GM18499 (cell line): ENCODE measurements around the gene EIF2S2.

Experiments
- ATAC-seq: cut with Tn5 transposase; IDR thresholded peaks from one replicate; pipeline ENCODE4 v1.9.1; 2021; ENCODE audit warnings: moderate number of reproducible peaks; ENCODE audit not compliant: insufficient read depth, unreplicated experiment

Gene EIF2S2

DNA sequence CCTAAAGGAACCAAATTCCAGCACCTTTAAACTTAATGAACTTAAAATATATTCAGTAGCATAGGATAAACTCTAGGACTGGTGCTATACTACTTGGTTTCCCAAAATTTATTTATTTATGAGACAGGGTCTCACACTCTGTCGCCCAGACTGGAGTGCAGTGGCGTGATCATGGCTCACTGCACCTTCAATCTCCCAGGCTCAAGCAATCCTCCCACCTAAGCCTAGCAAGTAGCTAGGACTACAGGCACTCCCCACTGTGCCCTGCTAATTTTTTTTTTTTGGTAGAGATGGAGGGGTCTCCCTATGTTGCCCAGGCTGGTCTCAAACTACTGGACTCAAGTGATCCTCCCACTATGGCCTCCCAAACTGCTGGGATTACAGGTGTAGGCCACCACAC is 21.4 kb downstream of the EIF2S2 start:
- no peak for ATAC-seq

DNA sequence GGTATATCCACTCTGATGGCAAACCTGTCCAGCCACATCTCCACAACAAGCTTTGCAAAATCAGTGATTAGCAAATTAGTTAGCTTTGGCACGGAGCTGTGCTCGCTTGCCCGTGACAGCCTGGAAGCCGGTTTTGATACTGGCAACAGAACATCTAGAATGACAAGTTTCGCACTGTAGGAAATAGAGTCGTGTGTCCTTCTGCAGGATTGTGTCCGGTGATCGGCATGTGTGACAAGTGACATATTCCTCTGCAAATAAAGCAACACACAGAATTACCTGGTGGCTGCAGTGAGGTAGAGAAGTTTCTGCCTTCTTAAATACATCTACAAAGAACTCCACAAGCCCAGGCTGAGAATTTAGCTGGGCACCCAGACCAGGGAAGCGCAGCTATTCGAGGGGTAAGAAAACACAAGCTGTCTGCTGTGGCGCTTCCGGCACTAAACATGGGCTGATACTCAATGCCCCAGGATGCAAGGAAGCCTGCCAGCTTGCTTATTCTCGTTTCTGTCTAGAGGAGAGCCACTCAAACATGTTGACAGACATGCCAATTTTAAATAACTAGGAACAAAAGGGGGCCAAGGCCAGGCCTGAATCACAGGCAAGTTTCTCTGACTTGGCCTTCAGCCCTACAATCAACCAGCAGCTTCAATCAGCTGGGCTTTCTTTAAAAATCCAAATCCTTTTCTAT is 22.2 kb downstream of the EIF2S2 start:
- ATAC-seq = no peak

DNA sequence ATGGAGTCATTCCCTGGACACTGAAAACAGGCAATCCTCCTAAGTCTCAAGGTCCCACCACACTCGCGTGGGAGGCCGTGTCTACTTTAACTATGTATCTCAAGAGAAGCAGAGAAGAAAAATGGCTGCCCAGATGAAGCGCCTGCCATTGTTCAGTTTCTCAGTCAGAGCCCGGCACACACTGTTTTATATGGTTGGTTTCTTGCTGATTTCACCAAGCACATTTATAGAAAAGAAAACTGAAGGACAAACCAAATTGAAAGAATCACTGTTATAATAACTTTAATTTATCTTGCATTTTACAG is 22.9 kb downstream of the EIF2S2 start:
- no peak for ATAC-seq

DNA sequence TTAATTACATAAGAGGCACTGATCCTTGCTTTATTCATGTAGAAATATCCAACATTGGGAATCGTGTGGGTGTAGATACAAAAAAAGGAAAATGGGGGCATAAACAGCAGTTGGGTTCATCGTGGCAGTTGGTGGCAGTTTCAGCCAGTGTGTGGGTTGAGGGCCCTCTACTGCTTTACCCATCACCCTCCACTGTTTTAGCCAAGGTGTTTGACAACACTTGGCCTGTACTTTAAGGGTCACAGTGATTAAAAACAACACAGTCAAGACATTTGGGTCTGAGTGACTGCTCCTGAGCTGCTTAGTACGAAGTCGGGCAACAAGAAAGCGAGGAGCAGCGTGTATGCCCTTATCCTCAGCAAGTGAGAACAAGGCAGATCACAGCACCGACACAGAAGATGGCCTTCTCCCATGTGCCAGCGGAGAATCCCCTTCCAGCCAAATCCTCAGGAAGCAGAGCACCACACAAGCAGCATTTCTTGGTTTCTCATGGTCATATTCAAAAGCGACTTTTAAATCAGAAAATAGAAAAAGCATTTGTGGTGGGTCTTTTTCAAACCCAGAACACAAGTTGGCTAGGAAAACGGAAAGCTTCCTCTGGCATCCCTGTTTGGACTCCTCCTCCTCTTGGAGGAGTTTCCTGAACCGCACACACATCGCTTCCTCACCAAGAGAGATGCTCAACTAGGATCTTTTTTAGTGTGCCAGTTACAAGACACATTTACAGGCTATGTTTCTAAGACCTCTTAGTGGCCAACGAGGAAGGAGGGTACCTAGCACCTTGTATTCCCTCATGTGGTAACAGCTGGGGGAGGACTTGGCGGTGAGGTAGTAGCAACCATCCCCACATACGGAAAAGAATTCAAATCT is 23.5 kb downstream of the EIF2S2 start:
- no peak for ATAC-seq

DNA sequence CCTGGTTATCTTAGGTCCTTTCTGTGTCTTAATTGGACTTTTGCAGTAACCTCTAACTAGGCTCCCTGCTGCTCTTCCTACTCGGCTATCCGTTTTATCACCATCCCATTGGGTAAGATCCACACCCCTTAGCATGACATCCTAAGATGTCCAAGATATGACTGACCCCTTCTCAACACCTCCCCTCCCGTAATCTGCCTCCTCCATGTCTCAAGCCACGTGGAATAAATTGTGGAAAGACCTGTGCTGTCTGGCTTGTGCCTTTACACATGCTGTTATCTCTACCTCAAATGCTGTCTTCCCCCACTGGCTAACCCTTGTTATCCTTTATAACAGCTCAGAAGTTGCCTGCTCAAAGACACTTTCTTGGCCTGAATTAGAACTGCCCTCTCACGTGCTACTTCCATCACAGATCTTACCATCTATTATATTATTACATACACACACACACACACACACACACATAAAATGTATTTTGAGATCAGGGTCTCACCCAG is 26.5 kb downstream of the EIF2S2 start:
- ATAC-seq = no peak

DNA sequence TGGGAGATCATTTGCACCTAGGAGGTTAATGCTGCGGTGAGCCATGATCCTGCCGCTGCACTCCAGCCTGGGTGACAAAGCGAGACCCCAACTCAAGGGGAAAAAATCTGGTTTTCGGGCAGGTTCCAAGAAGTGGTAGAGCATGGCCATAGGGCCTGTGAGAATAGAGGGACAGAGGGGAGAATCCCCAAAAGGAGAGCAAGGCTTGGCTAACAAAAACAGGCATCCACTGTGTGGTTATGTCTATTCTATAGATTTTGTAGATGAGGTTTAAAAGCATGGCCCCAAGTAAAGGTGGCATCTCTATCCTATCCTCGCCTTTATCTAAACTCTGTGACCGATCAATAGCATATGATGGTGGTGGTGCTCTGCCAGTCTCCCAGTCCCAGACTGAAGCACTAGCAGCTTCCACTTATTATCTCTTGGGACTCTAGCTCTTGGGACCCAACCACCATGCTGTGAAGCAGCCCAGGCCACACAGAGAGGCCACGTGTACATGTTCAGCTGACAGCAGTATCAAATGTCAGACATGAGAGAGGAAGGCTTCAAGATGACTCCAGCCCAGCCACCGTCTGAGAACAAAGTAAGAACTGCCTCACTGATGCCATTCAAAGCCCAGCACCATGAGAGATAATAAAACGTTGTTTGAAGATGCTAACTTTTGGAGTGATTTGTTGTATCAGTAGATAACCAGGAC is 27.7 kb downstream of the EIF2S2 start:
- no peak for ATAC-seq

DNA sequence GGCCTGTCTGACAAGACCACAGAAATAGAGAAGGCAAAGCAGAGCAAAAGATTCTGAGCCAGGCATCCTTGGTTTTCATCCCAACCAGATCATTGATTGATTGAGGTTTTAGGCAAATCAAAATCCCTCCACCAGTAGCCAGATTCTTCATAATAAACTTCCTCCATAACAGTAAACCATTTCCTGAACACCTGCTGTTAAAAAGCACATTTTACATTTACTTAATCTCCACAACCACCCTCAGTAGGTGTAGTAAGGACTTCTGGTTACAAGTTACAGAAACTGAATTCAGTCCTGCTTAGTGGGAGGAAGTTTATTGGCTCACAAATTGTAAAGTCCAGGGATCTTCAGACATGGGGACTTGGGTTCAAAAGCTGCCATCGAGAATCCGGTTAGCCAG is 28.3 kb downstream of the EIF2S2 start:
- ATAC-seq = no peak

DNA sequence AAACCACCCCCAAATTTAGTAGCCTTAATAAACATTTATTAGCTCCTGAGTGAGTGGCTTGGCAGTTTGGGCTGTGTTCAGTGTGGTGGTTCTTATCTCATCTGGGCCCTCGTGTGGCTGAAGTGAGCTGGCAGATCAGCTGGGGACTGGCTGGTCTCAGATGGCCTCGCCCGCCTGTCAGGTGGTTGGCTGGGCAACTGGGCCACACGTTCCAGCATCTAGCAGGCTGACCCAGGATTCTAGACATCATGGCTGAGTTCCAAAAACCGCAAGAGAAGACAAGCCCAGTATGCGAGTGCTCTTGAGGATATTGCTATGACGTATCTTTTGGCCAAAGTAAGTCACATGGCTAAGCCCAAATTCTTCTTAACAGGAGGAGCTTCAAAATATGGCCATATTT is 28.9 kb downstream of the EIF2S2 start:
- no peak for ATAC-seq

DNA sequence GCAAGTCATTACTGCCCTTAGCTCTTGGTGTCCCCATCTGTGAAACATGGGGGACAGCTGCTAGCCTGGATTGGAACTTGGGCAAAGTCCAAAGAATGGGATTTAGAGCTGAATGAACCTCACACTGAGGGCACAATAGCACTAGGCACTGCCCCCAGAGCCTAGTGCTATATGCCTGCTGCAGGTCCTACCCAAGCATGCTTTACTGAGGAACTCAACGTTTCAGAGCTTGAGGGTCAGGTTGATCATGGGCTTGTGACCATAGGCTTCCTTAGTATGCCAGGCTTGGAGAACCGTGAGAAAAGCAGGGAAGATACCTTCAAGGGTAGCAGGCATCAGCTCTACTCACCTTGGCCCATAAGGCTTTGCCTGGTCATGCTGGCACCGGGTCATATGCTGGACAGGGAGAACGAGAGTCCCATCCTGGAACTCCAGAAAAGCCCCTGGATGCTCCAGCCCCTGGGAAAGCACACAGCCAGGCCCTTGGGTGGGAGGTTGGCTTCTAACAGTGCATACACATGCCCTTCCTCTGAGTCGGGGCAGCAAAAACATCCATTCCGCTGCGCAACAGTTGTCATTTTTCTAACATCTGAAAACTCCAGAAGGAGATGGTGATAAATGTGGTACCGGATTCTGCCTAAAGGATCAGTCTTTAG is 29.7 kb downstream of the EIF2S2 start:
- ATAC-seq = no peak

DNA sequence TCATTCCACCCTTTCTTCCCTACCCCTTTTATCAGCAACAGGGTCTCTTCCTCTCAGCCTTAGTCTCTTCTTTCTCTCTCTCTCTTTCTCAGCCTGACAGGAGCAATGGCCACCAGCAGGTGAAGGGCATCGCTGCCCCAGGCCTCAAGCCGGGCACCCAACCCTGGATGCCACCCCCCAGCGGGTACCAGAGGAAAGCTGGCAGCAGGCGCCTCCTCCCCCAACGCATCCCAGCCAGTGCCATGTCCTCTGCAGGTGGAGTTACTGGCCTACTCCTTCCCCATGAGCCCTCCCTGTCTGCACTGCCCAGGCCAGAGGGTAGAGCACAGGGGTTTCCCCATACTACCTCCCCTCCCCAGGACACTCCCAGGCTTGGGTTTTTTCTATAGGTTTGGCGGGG is 32.2 kb downstream of the EIF2S2 start:
- no peak for ATAC-seq

DNA sequence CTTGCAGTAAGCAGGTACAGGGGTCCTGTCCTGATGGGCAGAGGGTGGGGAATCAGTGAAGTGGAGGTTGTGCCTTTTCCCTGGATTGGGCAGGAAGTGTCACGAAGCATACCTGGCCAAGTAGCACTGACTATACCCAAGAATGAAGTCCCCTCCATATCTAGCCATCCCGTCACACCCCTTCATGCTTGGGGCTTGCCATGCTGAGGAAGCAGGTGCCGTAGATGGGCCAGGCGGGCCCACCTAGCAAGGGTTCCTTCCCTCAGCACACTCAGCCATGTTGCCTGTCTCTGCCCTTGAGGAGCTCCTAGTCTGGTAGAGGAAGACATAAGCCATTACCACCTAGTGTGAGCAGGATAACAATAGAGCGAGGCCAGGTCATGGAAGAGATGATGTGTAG is 33.5 kb downstream of the EIF2S2 start:
- no peak for ATAC-seq

DNA sequence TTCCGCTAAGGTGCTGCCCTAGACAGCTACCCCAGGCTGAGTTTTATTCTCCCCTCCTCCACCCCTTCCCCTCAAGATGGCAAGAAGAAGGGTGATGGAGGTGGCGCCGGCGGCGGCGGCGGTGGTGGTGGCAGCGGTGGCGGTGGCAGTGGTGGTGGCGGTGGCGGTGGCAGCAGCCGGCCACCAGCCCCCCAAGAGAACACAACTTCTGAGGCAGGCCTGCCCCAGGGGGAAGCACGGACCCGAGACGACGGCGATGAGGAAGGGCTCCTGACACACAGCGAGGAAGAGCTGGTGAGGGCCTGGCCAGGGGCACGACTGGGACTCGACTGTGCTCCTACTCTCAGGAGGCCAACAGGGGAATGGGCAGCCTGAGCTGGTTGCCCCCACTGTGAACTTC is 35.1 kb downstream of the EIF2S2 start:
- ATAC-seq = no peak

DNA sequence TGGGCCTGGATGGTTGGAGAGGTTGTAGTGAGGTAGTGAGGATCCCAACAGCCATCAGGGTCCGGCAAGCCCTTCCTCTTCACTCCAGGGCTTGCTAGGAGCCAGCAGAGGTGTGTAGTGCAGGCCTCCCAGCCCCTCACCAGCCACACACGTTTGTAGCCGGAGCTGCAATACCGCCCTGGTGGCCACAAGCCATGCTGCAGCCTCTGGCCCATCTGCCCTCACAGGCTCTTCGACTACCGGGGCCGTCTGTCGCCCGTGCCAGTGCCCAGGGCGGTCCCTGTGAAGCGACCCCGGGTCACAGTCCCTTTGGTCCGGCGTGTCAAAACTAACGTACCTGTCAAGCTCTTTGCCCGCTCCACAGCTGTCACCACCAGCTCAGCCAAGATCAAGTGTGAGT is 36.4 kb downstream of the EIF2S2 start:
- no peak for ATAC-seq

DNA sequence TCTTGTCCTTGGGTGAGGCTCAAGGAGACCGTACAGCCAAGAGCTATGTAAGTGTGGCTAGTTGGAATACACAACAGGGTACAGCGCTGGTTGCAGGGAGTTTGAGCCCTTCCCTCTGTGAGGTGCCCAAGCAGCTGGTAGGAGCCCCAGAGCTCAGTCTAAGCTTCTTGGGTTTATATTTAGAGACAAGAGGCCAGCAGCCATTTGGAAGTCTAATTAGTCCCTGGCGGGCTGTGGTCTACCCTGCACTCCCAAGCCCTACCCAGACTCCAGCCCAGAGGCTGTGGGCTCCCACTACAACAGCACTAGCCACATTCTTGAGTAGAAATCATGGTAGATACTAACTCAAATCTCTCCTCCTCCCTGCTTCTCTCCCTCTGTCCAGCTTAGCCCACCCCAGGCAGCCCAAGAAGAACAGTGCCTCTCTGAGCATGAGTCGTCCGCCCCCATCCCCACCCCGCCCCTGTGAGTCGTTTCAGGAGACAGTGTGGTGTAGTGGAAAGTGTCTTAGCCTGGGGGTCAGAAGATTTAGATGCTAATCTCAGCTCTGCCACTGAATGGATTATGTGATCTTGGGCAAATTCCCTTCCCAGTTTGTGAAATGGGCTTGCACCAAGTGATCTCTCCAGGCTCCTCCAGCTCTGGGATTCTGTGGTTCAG is 37.8 kb downstream of the EIF2S2 start:
- no peak for ATAC-seq

DNA sequence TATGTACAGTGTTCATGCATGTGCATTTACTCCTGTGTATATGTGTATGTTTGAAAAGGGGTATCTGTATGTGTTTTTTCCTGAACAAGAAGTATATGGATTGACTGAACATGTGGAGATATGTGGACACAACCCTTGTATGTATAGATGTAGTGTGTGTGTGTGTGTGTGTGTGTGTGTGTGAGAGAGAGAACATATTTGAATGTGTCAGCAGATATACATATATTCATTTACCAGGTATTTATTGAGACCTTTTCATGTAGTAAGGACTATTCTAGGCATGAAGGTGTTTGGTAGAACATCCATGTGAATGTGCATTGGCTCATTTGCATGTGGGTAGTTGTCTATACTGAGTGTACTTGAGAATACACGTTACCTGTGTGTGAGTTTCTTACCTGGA is 39.3 kb downstream of the EIF2S2 start:
- no peak for ATAC-seq

DNA sequence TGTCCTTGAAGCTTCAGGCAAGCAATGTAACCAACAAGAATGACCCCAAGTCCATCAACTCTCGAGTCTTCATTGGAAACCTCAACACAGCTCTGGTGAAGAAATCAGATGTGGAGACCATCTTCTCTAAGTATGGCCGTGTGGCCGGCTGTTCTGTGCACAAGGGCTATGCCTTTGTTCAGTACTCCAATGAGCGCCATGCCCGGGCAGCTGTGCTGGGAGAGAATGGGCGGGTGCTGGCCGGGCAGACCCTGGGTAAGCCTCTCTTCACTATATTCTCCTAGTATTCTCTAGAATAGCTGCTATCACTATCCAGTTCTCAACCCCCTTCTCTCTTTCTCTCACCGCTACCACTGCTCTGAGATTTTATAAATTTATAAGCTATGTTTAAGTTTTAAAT is 40.0 kb downstream of the EIF2S2 start:
- no peak for ATAC-seq

DNA sequence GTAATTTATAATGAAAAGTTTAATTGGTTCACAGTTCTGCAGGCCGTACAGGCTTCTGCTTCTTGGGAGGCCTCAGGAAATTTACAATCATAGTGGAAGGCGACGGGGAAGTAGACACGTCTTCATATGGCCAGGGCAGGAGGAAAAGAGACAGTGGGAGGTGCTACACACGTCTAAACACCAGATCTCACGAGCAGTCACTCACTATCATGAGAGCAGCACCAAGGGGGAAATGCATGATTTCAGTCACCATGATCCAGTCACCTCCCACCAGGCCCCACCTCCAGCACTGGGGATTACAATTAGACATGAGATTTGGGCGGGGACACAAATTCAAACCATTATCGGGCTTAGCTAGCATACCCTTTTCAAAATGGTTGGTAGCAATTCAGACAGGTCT is 41.2 kb downstream of the EIF2S2 start:
- ATAC-seq = no peak

DNA sequence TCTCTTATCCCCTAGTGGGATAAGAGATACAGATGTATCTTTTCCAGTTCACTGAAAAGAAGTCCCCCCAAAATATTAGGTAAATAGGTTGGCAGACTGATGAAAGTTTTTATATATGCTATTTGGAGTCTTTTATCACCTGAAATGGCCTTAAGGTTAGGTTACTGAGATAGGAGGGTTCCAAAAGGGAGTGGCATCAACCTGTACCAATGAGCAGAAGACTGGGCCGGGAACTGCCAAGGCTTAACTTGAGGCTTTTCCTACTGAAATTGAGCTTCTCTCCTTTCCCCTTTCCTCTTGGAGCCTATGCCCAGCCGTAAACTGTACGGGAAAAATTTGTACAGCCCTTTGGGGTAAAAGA is 42.0 kb downstream of the EIF2S2 start:
- ATAC-seq = no peak

DNA sequence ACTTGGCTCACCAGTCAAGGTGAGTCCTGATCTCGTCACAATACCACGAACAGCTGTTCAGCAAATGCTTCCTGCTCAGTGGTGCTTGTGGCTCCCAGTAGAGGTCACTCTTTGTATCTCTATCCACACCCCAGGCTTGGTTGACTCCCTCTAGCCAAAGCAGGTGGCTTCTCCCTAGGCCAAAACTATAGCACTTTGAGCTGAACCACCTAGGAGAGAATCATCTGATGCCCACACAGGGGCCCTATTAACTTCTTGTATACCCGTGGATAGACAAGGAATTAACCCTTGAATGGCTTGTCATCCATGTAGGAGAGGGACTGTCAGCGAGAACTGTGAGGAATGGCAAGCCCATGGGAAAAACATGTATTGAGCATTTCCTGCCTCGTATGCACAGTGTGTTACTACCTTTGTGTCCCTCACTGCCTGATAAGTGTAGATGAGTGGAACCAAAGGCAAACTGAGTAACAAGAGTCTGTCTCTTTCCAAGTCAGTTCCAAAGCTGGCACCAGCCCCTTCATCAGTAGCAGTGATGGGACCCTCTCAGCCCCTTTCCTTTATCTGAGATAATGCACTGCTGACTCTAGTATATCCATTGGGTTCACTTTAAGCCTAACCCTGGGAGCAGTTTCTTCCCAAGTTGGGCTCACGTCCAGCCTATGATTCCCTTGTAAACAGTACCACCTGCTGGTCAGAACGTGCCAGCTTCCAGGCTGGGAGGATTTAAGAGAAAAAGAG is 42.5 kb downstream of the EIF2S2 start:
- no peak for ATAC-seq

DNA sequence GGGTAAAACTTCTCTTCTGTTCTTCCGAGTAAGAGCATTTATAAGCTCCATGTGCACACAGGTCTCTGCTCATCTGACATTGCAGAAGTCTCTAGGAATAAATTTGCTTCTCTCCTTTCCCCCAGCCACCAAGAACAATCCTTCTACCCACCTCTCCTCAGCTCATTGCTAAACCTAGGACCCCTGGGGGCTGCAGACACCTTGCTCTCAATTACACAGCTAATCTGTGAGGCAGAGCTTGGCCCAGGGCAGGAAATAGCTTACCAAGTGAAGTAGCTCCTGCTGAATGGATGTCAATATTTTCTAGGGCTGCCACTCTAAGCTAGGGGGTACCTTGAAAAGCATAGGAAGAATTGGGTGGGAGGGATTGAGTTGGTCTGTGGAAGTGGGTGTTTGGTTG is 44.0 kb downstream of the EIF2S2 start:
- no peak for ATAC-seq
